ENCODE results near the gene CAPN7.
A peak's percentile ranks its signal among the peaks of the same experiment; 100 is the strongest.

CAPN7 gene

DNA sequence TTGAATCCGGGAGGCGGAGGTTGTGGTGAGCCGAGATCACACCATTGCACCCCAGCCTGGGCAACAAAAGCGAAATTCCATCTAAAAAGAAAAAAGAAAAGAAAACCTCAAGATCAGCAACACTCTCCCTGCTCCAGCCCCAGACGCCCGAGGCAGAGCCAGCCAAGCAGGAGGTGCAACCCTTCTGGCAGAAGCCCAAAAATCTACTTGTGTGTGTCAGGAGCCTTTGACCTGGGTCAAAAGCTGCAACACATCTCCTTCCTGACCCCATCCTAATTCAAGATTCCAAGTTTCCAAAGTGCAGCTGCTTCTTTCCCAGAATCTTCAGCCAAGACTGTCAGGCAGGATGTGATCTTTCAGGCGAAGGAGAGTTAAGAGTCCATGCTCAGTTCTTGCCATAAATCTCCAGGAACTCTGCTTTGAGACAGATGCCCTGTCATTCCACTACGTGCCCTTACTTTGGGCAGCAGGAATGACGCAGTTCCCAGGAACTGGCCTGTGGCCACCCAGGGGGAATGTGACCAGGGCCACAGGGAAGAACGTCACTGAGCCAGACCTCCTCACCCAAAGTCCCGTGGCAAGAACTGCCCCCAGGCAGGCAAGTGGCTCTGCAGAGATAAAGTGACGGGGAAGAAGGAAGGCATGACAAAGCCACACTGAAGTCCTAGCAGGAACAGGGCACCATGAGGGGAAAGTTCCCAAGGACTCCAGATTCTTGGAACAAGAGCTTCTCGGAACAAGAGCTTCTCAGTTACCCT, 86.9 kb downstream of the CAPN7 start:
- Histone ChIP-seq H3K27me3 (ENCODE audit: insufficient read depth, low read length, poor library complexity) (no peaks in the 10 kb centered on the region), H4K20me1 (ENCODE audit: insufficient read depth, low read length) (0 out of 2 replicates have a peak, but pooled peaks cover 3% of the 10 kb centered on the region), H2AFZ (ENCODE audit: low read depth, low read length) (no peak overlapping the region), H3K79me2 (ENCODE audit: insufficient read depth, low read length) (peaks cover 33% of the 10 kb centered on the region), H3K4me3 (ENCODE audit: low read depth in 1 of 2, low read length in 2 of 2) (no peak overlapping the region), H3K9me3 (ENCODE audit: insufficient read depth, low read length, severe bottlenecking) (no peaks in the 10 kb centered on the region), H3K9ac (ENCODE audit: low read depth, low read length) (no peak overlapping the region), H3K36me3 (ENCODE audit: insufficient read depth, low read length) (peaks cover 17% of the 10 kb centered on the region; the same call in 1 of the 2 replicates), H3K27ac (ENCODE audit: low read length) (peak overlapping the region; percentile 46), H3K4me2 (ENCODE audit: insufficient read depth, low read length) (no peak overlapping the region), H3K4me1 (ENCODE audit: insufficient read depth, low read length) (peaks cover 38% of the 10 kb centered on the region)
- TF ChIP-seq, protein P1, sequence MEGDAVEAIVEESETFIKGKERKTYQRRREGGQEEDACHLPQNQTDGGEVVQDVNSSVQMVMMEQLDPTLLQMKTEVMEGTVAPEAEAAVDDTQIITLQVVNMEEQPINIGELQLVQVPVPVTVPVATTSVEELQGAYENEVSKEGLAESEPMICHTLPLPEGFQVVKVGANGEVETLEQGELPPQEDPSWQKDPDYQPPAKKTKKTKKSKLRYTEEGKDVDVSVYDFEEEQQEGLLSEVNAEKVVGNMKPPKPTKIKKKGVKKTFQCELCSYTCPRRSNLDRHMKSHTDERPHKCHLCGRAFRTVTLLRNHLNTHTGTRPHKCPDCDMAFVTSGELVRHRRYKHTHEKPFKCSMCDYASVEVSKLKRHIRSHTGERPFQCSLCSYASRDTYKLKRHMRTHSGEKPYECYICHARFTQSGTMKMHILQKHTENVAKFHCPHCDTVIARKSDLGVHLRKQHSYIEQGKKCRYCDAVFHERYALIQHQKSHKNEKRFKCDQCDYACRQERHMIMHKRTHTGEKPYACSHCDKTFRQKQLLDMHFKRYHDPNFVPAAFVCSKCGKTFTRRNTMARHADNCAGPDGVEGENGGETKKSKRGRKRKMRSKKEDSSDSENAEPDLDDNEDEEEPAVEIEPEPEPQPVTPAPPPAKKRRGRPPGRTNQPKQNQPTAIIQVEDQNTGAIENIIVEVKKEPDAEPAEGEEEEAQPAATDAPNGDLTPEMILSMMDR (IDR thresholded peaks at IDR 0.05; ENCODE audit: borderline replicate concordance, extremely low read depth, low read length, poor library complexity, severe bottlenecking), result no peak
- no peak for TF ChIP-seq EZH2 (IDR thresholded peaks at IDR 0.05; ENCODE audit: borderline replicate concordance, low read depth, low read length, severe bottlenecking)
- DNase-seq (no peak), ATAC-seq (ENCODE audit: insufficient read depth, low read depth) (no peak)

DNA sequence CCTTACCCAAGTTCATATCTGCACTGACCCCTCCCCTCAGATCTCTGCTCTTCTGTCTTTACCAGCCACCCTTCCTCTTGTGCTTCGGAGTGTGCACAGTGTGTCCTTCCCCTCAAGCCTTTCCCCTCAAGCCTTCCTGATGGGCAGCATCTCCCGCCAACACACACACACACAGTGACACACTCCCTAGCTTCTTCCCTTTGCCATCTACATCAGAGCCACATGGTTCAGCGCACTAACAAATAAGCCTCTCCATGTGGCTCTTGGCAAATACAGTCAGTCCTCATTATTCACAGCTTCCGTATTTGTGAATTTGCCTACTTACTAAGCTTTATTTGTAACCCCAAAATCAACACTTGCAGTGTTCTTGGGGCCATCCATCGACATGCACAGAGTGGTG, 88.9 kb downstream of the CAPN7 start:
- Histone ChIP-seq H3K36me3 (ENCODE audit: insufficient read depth, low read length) (peaks cover 17% of the 10 kb centered on the region), H3K79me2 (ENCODE audit: insufficient read depth, low read length) (peaks cover 24% of the 10 kb centered on the region), H4K20me1 (ENCODE audit: insufficient read depth, low read length) (0 out of 2 replicates have a peak, but pooled peaks cover 3% of the 10 kb centered on the region), H3K4me1 (ENCODE audit: insufficient read depth, low read length) (peaks cover 39% of the 10 kb centered on the region), H3K9me3 (ENCODE audit: insufficient read depth, low read length, severe bottlenecking) (no peaks in the 10 kb centered on the region), H3K9ac (ENCODE audit: low read depth, low read length) (no peak overlapping the region), H3K27ac (ENCODE audit: low read length) (peak overlapping the region; percentile 7; the same call in 1 of the 2 replicates), H3K4me2 (ENCODE audit: insufficient read depth, low read length) (no peak overlapping the region), H2AFZ (ENCODE audit: low read depth, low read length) (no peak overlapping the region), H3K4me3 (ENCODE audit: low read depth in 1 of 2, low read length in 2 of 2) (no peak overlapping the region), H3K27me3 (ENCODE audit: insufficient read depth, low read length, poor library complexity) (no peaks in the 10 kb centered on the region)
- DNase-seq (no peak), ATAC-seq (ENCODE audit: insufficient read depth, low read depth) (no peak)
- TF ChIP-seq, protein P1 (IDR thresholded peaks at IDR 0.05; ENCODE audit: borderline replicate concordance, extremely low read depth, low read length, poor library complexity, severe bottlenecking), result no peak
- no peak for TF ChIP-seq EZH2 (IDR thresholded peaks at IDR 0.05; ENCODE audit: borderline replicate concordance, low read depth, low read length, severe bottlenecking)

DNA sequence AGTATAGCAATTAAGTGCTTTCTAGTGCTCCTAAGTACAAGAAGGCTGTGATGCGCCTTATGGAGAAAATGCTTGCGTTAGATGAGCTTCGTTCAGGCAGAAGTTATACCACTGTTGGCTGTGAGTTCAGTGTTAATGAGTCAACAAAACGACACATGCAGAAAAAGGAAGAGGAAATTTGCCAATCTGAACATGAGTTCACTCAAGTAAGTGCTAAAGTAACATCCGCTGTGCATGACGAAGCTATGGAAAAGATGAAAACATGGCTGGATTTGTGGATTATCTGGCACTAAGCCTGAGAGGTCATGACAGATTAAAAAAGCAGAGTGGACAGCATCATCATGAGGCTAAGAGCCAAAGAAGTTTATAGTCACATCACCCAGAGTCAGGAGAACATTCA, 89.5 kb downstream of the CAPN7 start:
- no peaks in the 10 kb centered on the region for H3K27me3 ChIP-seq (ENCODE audit: insufficient read depth, low read length, poor library complexity)
- H3K4me2 ChIP-seq (ENCODE audit: insufficient read depth, low read length), result no peak overlapping the region
- no peaks in the 10 kb centered on the region for H3K9me3 ChIP-seq (ENCODE audit: insufficient read depth, low read length, severe bottlenecking)
- H3K27ac ChIP-seq (ENCODE audit: low read length), result no peak overlapping the region
- H4K20me1 ChIP-seq (ENCODE audit: insufficient read depth, low read length), result 0 out of 2 replicates have a peak, but pooled peaks cover 3% of the 10 kb centered on the region
- DNase-seq (no peak), ATAC-seq (ENCODE audit: insufficient read depth, low read depth) (no peak)
- peaks cover 40% of the 10 kb centered on the region for H3K4me1 ChIP-seq (ENCODE audit: insufficient read depth, low read length)
- H3K9ac ChIP-seq (ENCODE audit: low read depth, low read length), result no peak overlapping the region
- H3K36me3 ChIP-seq (ENCODE audit: insufficient read depth, low read length), result peaks cover 19% of the 10 kb centered on the region
- TF ChIP-seq, protein P1 (IDR thresholded peaks at IDR 0.05; ENCODE audit: borderline replicate concordance, extremely low read depth, low read length, poor library complexity, severe bottlenecking), result no peak
- TF ChIP-seq EZH2 (IDR thresholded peaks at IDR 0.05; ENCODE audit: borderline replicate concordance, low read depth, low read length, severe bottlenecking), result no peak
- H3K79me2 ChIP-seq (ENCODE audit: insufficient read depth, low read length), result peaks cover 23% of the 10 kb centered on the region
- H2AFZ ChIP-seq (ENCODE audit: low read depth, low read length), result no peak overlapping the region
- no peak overlapping the region for H3K4me3 ChIP-seq (ENCODE audit: low read depth in 1 of 2, low read length in 2 of 2)

Measured in DND-41 (cell line).